GM13976 (cell line): ENCODE measurements around the gene DPP6.

Experiments used
- DNase-seq: peaks from one replicate; pipeline ENCODE4 v3.0.0; 2012; ENCODE audit warnings: low spot score
- in situ Hi-C: fragments of 300-500 bp; cut with MboI; formaldehyde crosslinking; loops from one replicate; pipeline ENCODE4 v1.12.0; 2022; ENCODE audit warnings: low sequenced_read_pairs, mixed read lengths, inconsistent platforms; ENCODE audit not compliant: unreplicated experiment
- TF ChIP-seq, protein P1 (sequence below): IDR thresholded peaks from 2 replicates; pipeline ENCODE4 v1.5.1; 2012; ENCODE audit warnings: borderline replicate concordance, mild to moderate bottlenecking; ENCODE audit not compliant: insufficient read depth; ENCODE audit errors: extremely low read depth, missing control alignments, control extremely low read depth

DPP6 gene

DNA sequence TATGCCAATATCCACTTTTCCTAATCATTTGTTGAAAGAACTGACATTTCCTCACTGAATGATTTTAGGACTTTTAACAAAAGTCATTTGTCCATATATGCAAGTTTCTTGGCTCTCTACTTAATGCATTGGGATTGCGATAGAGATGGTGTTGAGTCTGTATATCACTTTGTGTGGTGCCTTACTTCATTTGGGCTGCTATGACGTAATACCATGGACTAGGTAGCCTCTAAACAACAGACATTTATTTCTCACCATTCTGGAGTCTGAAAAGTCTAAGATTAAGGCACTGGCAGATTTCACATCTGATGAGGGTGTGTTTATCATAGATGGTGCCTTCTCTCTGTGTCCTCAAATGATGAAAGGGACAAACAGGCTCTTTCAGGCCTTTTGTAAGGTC lies 342.6 kb downstream of the DPP6 start:
- TF ChIP-seq, protein P1, sequence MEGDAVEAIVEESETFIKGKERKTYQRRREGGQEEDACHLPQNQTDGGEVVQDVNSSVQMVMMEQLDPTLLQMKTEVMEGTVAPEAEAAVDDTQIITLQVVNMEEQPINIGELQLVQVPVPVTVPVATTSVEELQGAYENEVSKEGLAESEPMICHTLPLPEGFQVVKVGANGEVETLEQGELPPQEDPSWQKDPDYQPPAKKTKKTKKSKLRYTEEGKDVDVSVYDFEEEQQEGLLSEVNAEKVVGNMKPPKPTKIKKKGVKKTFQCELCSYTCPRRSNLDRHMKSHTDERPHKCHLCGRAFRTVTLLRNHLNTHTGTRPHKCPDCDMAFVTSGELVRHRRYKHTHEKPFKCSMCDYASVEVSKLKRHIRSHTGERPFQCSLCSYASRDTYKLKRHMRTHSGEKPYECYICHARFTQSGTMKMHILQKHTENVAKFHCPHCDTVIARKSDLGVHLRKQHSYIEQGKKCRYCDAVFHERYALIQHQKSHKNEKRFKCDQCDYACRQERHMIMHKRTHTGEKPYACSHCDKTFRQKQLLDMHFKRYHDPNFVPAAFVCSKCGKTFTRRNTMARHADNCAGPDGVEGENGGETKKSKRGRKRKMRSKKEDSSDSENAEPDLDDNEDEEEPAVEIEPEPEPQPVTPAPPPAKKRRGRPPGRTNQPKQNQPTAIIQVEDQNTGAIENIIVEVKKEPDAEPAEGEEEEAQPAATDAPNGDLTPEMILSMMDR = no peak
- DNase-seq = no peak
- in situ Hi-C loops = no loop called here

DNA sequence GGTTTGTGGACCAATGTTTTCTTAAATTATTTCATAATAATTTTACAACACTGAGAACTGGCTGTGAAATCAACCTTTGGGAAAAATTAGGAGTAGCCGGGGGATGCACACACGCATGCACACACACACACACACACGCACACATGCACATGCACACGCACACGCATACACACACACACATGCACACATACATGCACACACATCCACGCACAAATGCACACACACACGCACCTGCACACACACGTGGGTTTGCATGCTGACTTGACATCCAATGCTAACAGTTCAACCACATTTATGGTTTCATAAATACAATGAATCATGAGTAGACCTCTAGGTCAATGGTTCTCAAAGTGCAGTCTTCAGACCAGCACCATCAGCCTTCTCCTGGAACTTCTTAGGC lies 354.1 kb downstream of the DPP6 start:
- in situ Hi-C loops = no loop called here
- TF ChIP-seq, protein P1 = no peak

DNA sequence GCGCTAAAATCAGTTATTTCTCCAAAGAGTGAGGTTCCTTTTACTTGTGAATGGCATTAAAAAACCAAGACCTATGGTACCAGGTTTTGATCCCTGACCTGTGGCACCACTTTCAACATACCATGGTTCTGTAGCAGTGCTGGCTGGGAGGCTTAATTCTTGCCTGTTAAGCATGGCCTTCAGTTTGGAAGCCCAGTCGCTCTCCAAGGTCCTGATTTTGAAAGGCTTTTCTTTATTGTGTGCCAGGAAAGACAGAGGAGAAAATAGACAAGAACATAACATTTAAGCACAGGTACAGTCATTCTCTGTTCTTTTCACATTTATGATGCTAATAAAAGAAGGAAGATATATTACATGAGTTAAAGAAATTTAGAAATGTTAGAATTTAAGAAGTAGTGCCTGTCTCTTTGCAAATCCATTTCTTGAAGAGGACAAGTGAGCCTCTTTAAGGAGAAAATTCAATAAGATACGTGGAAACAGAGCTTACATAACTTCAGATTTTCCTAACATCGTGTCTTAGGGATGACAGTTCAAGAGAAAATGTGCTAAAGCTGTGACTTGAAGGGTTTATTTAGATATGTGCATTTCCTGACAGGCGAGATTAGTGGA lies 357.6 kb downstream of the DPP6 start:
- in situ Hi-C loops = no loop called here
- no peak for DNase-seq
- TF ChIP-seq, protein P1 = no peak

More for the DNA sequence above, 354.1 kb downstream of the DPP6 start:
- no peak for DNase-seq

DNA sequence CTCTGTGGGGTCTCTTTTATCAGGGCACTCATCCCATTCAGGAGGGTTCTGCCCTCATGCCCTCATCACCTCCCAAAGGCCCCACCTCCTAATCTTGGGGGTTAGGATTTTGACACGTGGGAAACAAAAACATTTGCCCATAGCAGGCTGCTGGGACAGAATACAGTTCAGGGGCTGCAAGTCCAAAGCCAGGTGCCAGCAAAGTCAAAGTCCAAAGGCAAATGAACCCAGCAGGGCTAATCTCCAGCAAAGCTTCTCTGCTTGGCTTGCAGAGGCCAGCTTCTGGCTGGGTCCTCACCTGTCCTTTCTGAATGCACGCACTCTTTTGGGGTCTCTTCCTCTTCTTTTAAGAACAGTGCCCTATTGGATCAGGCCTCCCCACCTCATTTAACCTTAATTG lies 359.9 kb downstream of the DPP6 start:
- DNase-seq = no peak
- TF ChIP-seq, protein P1 = no peak
- in situ Hi-C loops = no loop called here

DNA sequence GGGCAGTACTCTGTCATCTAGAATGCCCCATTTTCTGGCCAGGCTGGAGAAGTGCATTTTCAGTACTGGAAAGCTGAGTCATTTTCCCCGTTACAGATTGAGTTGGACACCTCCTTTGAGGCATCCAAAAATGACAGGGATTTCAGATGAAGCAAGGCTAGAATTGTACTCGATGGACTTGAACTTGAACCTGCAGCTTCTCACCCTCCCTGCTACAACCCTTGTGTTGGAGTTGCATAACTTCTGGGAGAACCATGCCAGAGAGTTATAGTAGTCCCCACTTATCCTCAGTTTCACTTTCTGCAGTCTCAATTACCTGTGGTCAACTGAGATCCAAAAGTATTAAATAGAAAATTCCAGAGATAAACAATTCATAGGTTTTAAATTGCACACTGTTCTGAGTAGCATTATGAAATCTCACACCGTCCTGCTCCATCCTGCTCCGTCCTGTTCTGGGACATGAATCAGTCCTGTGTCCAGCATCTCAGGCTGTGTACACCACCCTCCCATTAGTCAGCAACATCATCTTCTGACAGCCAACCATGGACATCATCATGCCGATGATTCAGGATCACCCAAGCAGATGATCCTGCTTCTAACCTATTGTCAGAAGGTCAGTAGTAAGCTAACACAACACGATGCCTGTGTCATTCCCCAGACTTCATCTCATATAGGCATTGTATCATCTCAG lies 363.7 kb downstream of the DPP6 start:
- TF ChIP-seq, protein P1 = no peak
- in situ Hi-C loops = no loop called here
- no peak for DNase-seq

DNA sequence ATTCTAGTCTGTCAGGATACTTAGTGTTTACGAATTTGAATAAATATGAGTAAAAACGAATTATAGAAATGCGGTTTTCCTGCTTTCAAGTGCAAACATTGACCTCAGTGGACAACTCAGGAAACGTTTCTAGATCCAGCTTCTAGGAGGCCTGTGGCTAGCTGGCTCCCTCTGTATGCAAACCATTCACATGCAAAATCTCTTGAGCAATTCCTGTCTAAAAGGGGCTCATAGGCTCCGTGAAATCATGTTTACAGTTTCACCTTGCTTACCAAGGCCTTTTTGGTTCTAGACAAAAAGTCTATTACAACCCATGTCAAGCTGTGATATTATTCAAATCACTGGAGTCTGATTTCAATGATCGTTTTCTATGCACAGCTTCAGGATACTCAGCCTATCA lies 364.5 kb downstream of the DPP6 start:
- in situ Hi-C loops = no loop called here
- no peak for DNase-seq
- TF ChIP-seq, protein P1 = no peak

DNA sequence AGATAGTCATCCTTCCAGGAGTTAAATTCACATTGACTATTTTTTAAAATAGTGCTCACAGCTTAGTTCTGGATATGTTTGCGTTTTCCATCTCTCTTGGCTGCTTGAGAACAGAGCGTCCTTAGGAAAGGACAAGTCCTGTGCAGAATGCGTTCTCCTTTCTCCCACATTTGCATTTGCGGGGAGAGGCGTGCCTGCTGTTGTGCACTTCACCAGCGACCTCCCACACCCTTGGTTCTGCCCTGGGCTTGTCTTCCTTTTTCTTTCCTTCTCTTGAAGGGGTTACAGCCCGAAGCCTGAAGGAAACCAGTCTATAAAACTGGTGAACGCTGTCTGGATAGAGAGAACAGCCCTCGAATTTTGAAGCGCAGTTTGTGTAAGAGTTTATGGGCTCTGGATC lies 367.1 kb downstream of the DPP6 start:
- TF ChIP-seq, protein P1 = no peak
- in situ Hi-C loops = no loop called here
- DNase-seq = no peak
